ENCODE results near the gene PTPN11. TPM values are rescaled to one million over a fixed set of nuclear protein-coding genes. Genes with fewer than 3 reads are reported as not detected.
"Not testable (repeated sequence)": the region's sequence is repeated elsewhere in the genome, so short reads cannot be mapped to it uniquely, and the experiment has no call there.

The PTPN11 gene
- total and polyA plus RNA-seq, 7 donors: 43.8 to 192 (median 172) TPM

GRCh38 chr12:112401054-112401453 is 17.7 kb upstream of the PTPN11 start:
- Histone ChIP-seq H3K36me3 (ENCODE audit: insufficient read depth in 1 of 2, low read depth in 1 of 2) (peaks cover 5 to 20% of the 10 kb centered on the region in 2 donors), H3K4me1 (no peaks in the 10 kb centered on the region), H3K27ac (no peak overlapping the region), H3K4me3 (no peak overlapping the region), H3K27me3 (ENCODE audit: insufficient read depth in 3 of 3, low read length in 2 of 3) (no peaks in the 10 kb centered on the region), H3K9me3 (no peaks in the 10 kb centered on the region)
- DNase-seq (no peak), ATAC-seq (no peak)
- no peak for TF ChIP-seq CTCF (IDR thresholded peaks at IDR 0.05)
- 93 to 95% (median 94%) methylated on average over 5 of the region's 5 CpGs for WGBS, 3 donors
- intact Hi-C loops (cut with DNase I): no loop called here

- peaks cover under 1% of the 10 kb centered on the region for H3K4me1 ChIP-seq
- peak in 1 of 4 donors; percentile 20 for ATAC-seq
- WGBS, 3 donors: 58 to 59% (median 59%) methylated on average over 5 of the region's 5 CpGs
These were observed 16.7 kb upstream of the PTPN11 start for GRCh38 chr12:112401903-112402498.

GRCh38 chr12:112406519-112407488 is 11.9 kb upstream of the PTPN11 start:
- WGBS, 3 donors: 72 to 80% (median 76%) methylated on average over 11 of the region's 11 CpGs
- DNase-seq (no peak), ATAC-seq (no peak)
- peak overlapping the region; percentile 79 for H3K4me3 ChIP-seq
- H3K27me3 ChIP-seq (ENCODE audit: insufficient read depth in 3 of 3, low read length in 2 of 3): no peaks in the 10 kb centered on the region
- intact Hi-C loops (cut with DNase I): no loop called here
- H3K27ac ChIP-seq: no peak overlapping the region
- H3K4me1 ChIP-seq: peaks cover 13% of the 10 kb centered on the region
- no peaks in the 10 kb centered on the region for H3K9me3 ChIP-seq
- no peak for TF ChIP-seq CTCF (IDR thresholded peaks at IDR 0.05)
- peaks cover 15 to 45% of the 10 kb centered on the region in 2 donors for H3K36me3 ChIP-seq (ENCODE audit: insufficient read depth in 1 of 2, low read depth in 1 of 2)

More at GRCh38 chr12:112401903-112402498, 16.7 kb upstream of the PTPN11 start:
- intact Hi-C loops (cut with DNase I): no loop called here
- DNase-seq: no peak
- Histone ChIP-seq H3K27me3 (ENCODE audit: insufficient read depth in 3 of 3, low read length in 2 of 3) (no peaks in the 10 kb centered on the region), H3K4me3 (no peak overlapping the region), H3K9me3 (no peaks in the 10 kb centered on the region), H3K27ac (no peak overlapping the region), H3K36me3 (ENCODE audit: insufficient read depth in 1 of 2, low read depth in 1 of 2) (peaks cover 11 to 29% of the 10 kb centered on the region in 2 donors)
- TF ChIP-seq CTCF (IDR thresholded peaks at IDR 0.05): no peak

- WGBS, 3 donors: 78 to 88% (median 86%) methylated on average over 6 of the region's 6 CpGs
- H3K9me3 ChIP-seq; intact Hi-C loops (cut with DNase I); H3K27me3 ChIP-seq (ENCODE audit: insufficient read depth in 3 of 3, low read length in 2 of 3); ATAC-seq; DNase-seq; H3K27ac ChIP-seq: not testable (repeated sequence)
- Histone ChIP-seq H3K4me1 (peaks cover 13% of the 10 kb centered on the region), H3K4me3 (peak overlapping the region; percentile 79), H3K36me3 (ENCODE audit: insufficient read depth in 1 of 2, low read depth in 1 of 2) (peaks cover 15 to 45% of the 10 kb centered on the region in 2 donors)
These were observed 11.1 kb upstream of the PTPN11 start for GRCh38 chr12:112407683-112408082.

GRCh38 chr12:112408621-112409020 is 10.1 kb upstream of the PTPN11 start:
- peak overlapping the region; percentile 79 for H3K4me3 ChIP-seq
- H3K27me3 ChIP-seq (ENCODE audit: insufficient read depth in 3 of 3, low read length in 2 of 3): no peaks in the 10 kb centered on the region
- WGBS, 3 donors: 17 to 19% (median 18%) methylated on average over 5 of the region's 5 CpGs
- DNase-seq (no peak), ATAC-seq (peak in 1 of 4 donors; percentile 13)
- no peaks in the 10 kb centered on the region for H3K9me3 ChIP-seq
- intact Hi-C loops (cut with DNase I): no loop called here
- peaks cover 15 to 45% of the 10 kb centered on the region in 2 donors for H3K36me3 ChIP-seq (ENCODE audit: insufficient read depth in 1 of 2, low read depth in 1 of 2)
- H3K4me1 ChIP-seq: peaks cover 13% of the 10 kb centered on the region
- peak overlapping the region; percentile 90 for H3K27ac ChIP-seq
- no peak for TF ChIP-seq CTCF (IDR thresholded peaks at IDR 0.05)

Measured in psoas muscle (tissue), 8 donors.